ENCODE data around the gene CYTH4. TPM values are rescaled to one million over a fixed set of nuclear protein-coding genes. Genes with fewer than 3 reads are reported as not detected.

Gene CYTH4
- total and polyA plus RNA-seq, 2 of the 13 experiments (the other 11 are each of a cell fraction or from before 2014, with no cell fraction given): not detected

GRCh38 chr22:37316875-37317371, 34.6 kb downstream of the CYTH4 start (continued):
- TF ChIP-seq ZNF280D (CRISPR knock-in tag; IDR thresholded peaks at IDR 0.05): no peak
- peak; percentile 41; the same call in 1 of the 2 replicates for TF ChIP-seq ZSCAN21 (CRISPR knock-in tag; IDR thresholded peaks at IDR 0.05; ENCODE audit: borderline replicate concordance)
- 0 out of 2 replicates have a peak, but pooled peaks have one; percentile 24 for TF ChIP-seq ZGPAT (CRISPR knock-in tag; IDR thresholded peaks at IDR 0.05)
- TF ChIP-seq THAP9 (CRISPR knock-in tag; IDR thresholded peaks at IDR 0.05; ENCODE audit: borderline replicate concordance): no peak
- TF ChIP-seq ZNF441 (CRISPR knock-in tag; IDR thresholded peaks at IDR 0.05; ENCODE audit: borderline replicate concordance): no peak
- TF ChIP-seq ZNF749 (CRISPR knock-in tag; IDR thresholded peaks at IDR 0.05; ENCODE audit: borderline replicate concordance): no peak
- TF ChIP-seq YEATS2 (CRISPR knock-in tag; IDR thresholded peaks at IDR 0.05; ENCODE audit: borderline replicate concordance): 0 out of 2 replicates have a peak, but pooled peaks have one; percentile 23
- no peak for TF ChIP-seq ZNF143 (CRISPR knock-in tag; IDR thresholded peaks at IDR 0.05)
- no peak for TF ChIP-seq LBX2 (CRISPR knock-in tag; IDR thresholded peaks at IDR 0.05; ENCODE audit: borderline replicate concordance)
- TF ChIP-seq LRRFIP1 (CRISPR knock-in tag; conservative IDR thresholded peaks at IDR 0.05): no peak
- TF ChIP-seq ZNF781 (CRISPR knock-in tag; IDR thresholded peaks at IDR 0.05; ENCODE audit: borderline replicate concordance, not compliant biosample characterization): no peak
- no peak for TF ChIP-seq ZNF234 (CRISPR knock-in tag; conservative IDR thresholded peaks at IDR 0.05)
- no peak for TF ChIP-seq RFX1 (IDR thresholded peaks at IDR 0.05)
- TF ChIP-seq POLR2AphosphoS2 (IDR thresholded peaks at IDR 0.05; ENCODE audit: low read depth, low read length): no peak
- no peak for TF ChIP-seq ZNF101 (CRISPR knock-in tag; IDR thresholded peaks at IDR 0.05; ENCODE audit: borderline replicate concordance, low read depth)
- 0 out of 2 replicates have a peak, but pooled peaks have one; percentile 48 for TF ChIP-seq ZNF501 (CRISPR knock-in tag; IDR thresholded peaks at IDR 0.05)
- TF ChIP-seq MXD1 (CRISPR knock-in tag; IDR thresholded peaks at IDR 0.05): 0 out of 2 replicates have a peak, but pooled peaks have one; percentile 36
- TF ChIP-seq RBAK (CRISPR knock-in tag; IDR thresholded peaks at IDR 0.05): no peak
